ENCODE measurements around the gene CHCHD6. TPM values are rescaled to one million over a fixed set of nuclear protein-coding genes. Genes with fewer than 3 reads are reported as not detected.

CHCHD6 gene
- total RNA-seq, 2 experiments from 2014 or later, result 8.7 to 9.3 TPM

DNA sequence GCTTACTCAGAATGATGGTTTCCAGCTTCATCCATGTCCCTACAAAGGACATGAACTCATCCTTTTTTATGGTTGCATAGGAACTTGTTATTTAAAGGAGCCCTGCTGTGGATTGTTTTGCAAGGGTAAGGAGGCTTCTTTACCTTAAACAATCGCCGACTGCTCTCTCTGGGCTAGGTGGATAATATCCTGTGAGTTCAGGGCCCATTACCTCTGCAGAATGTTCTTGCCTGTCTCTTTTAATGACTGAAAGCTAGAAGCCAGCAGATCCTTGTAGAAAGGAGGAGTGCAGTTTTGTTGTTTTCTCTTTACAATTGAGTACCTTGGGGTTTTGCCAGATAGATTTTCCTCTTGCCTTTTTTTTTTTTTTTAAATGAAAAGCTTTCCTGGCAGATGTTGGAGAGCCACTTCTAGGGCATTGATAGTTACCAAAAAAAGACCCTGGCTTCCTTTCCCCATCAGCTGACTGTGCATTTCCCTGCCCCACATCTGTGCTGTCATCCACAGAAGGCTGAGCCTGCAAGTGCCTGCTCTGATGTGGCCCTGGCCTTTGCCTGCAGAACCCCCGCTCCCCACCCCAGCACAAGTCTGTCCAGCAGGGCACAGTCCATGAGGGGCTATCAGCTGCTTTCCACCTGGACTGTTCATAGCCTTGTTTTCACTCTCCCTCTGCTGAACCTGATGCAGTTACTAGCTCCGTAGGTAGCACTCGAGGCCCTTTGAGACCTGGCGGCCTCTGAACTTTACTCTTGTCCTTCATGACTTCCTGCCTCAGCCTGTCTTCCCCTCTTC, 113.1 kb downstream of the CHCHD6 start:
- Histone ChIP-seq H3K4me3 (ENCODE audit: low read length) (no peak overlapping the region), H3K27me3 (ENCODE audit: control insufficient read depth in 1 of 2, insufficient read depth in 2 of 2, low read length in 2 of 2) (no peaks in the 10 kb centered on the region), H3K36me3 (ENCODE audit: insufficient read depth, low read length) (no peaks in the 10 kb centered on the region), H3K4me1 (ENCODE audit: insufficient read depth, low read length) (no peaks in the 10 kb centered on the region), H3K9me3 (ENCODE audit: control insufficient read depth in 1 of 2, insufficient read depth in 1 of 2, low read length in 2 of 2) (peaks cover 0 to 4% of the 10 kb centered on the region in 2 experiments), H3K27ac (ENCODE audit: low read depth in 1 of 2, low read length in 2 of 2) (no peak overlapping the region)
- no peaks in the 10 kb centered on the region for H3K27me3 Mint-ChIP-seq
- DNase-seq, result no peak
- POLR2A ChIA-PET, result no interaction called here
- H3K4me1 Mint-ChIP-seq (ENCODE audit: low read depth), result peaks cover 18% of the 10 kb centered on the region
- TF ChIP-seq, protein P1, sequence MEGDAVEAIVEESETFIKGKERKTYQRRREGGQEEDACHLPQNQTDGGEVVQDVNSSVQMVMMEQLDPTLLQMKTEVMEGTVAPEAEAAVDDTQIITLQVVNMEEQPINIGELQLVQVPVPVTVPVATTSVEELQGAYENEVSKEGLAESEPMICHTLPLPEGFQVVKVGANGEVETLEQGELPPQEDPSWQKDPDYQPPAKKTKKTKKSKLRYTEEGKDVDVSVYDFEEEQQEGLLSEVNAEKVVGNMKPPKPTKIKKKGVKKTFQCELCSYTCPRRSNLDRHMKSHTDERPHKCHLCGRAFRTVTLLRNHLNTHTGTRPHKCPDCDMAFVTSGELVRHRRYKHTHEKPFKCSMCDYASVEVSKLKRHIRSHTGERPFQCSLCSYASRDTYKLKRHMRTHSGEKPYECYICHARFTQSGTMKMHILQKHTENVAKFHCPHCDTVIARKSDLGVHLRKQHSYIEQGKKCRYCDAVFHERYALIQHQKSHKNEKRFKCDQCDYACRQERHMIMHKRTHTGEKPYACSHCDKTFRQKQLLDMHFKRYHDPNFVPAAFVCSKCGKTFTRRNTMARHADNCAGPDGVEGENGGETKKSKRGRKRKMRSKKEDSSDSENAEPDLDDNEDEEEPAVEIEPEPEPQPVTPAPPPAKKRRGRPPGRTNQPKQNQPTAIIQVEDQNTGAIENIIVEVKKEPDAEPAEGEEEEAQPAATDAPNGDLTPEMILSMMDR (IDR thresholded peaks at IDR 0.05), result no peak
- H3K4me3 Mint-ChIP-seq, result no peak overlapping the region
- peaks cover 18% of the 10 kb centered on the region for H3K36me3 Mint-ChIP-seq (ENCODE audit: low read depth)
- H3K27ac Mint-ChIP-seq, result no peak overlapping the region
- intact Hi-C loops (cut with DNase I, micrococcal nuclease), result no loop called here
- ATAC-seq (ENCODE audit: poor library complexity), result no peak
- CTCF ChIA-PET, result no interaction called here
- peaks cover 7% of the 10 kb centered on the region for H3K9me3 Mint-ChIP-seq

GRCh38 chr3:126817781-126818180, 113.7 kb downstream of the CHCHD6 start:
- H3K4me1 Mint-ChIP-seq (ENCODE audit: low read depth), result peaks cover 18% of the 10 kb centered on the region
- ChIA-PET CTCF (no interaction called here), POLR2A (no interaction called here)
- no peaks in the 10 kb centered on the region for H3K27me3 Mint-ChIP-seq
- H3K9me3 Mint-ChIP-seq, result peaks cover 7% of the 10 kb centered on the region
- H3K9me3 ChIP-seq (ENCODE audit: control insufficient read depth in 1 of 2, insufficient read depth in 1 of 2, low read length in 2 of 2), result peaks cover 0 to 4% of the 10 kb centered on the region in 2 experiments
- H3K4me3 ChIP-seq (ENCODE audit: low read length), result no peak overlapping the region
- H3K4me1 ChIP-seq (ENCODE audit: insufficient read depth, low read length), result no peaks in the 10 kb centered on the region
- H3K27ac ChIP-seq (ENCODE audit: low read depth in 1 of 2, low read length in 2 of 2), result no peak overlapping the region
- ATAC-seq (ENCODE audit: poor library complexity) (no peak), DNase-seq (no peak)
- H3K27me3 ChIP-seq (ENCODE audit: control insufficient read depth in 1 of 2, insufficient read depth in 2 of 2, low read length in 2 of 2), result no peaks in the 10 kb centered on the region
- TF ChIP-seq, protein P1 (IDR thresholded peaks at IDR 0.05), result no peak
- H3K36me3 Mint-ChIP-seq (ENCODE audit: low read depth), result peaks cover 18% of the 10 kb centered on the region
- H3K4me3 Mint-ChIP-seq, result no peak overlapping the region
- H3K36me3 ChIP-seq (ENCODE audit: insufficient read depth, low read length), result no peaks in the 10 kb centered on the region
- intact Hi-C loops (cut with DNase I, micrococcal nuclease), result no loop called here
- H3K27ac Mint-ChIP-seq, result no peak overlapping the region

- no peak overlapping the region for H3K27ac Mint-ChIP-seq
- H3K36me3 Mint-ChIP-seq (ENCODE audit: low read depth), result peaks cover 23% of the 10 kb centered on the region
- H3K9me3 Mint-ChIP-seq, result peaks cover 7% of the 10 kb centered on the region
- Histone ChIP-seq H3K9me3 (ENCODE audit: control insufficient read depth in 1 of 2, insufficient read depth in 1 of 2, low read length in 2 of 2) (peaks cover 0 to 4% of the 10 kb centered on the region in 2 experiments), H3K27ac (ENCODE audit: low read depth in 1 of 2, low read length in 2 of 2) (no peak overlapping the region), H3K27me3 (ENCODE audit: control insufficient read depth in 1 of 2, insufficient read depth in 2 of 2, low read length in 2 of 2) (no peaks in the 10 kb centered on the region), H3K36me3 (ENCODE audit: insufficient read depth, low read length) (no peaks in the 10 kb centered on the region), H3K4me3 (ENCODE audit: low read length) (no peak overlapping the region), H3K4me1 (ENCODE audit: insufficient read depth, low read length) (no peaks in the 10 kb centered on the region)
- intact Hi-C loops (cut with DNase I, micrococcal nuclease), result no loop called here
- ATAC-seq (ENCODE audit: poor library complexity) (no peak), DNase-seq (no peak)
- peaks cover 18% of the 10 kb centered on the region for H3K4me1 Mint-ChIP-seq (ENCODE audit: low read depth)
- H3K4me3 Mint-ChIP-seq, result no peak overlapping the region
- POLR2A ChIA-PET, result no interaction called here
- H3K27me3 Mint-ChIP-seq, result no peaks in the 10 kb centered on the region
- CTCF ChIA-PET, result no interaction called here
- TF ChIP-seq, protein P1 (IDR thresholded peaks at IDR 0.05), result no peak
These were observed 114.5 kb downstream of the CHCHD6 start for GRCh38 chr3:126818400-126819095.
